AG09319 (cell line): ENCODE results near the gene ACVR1B.

Experiments used
- DNase-seq: peaks from one replicate; pipeline ENCODE4 v3.0.0-alpha.2; 2010; ENCODE audit warnings: low read depth; ENCODE audit errors: extremely low read depth
- TF ChIP-seq, protein P1 (sequence below): IDR thresholded peaks from 2 replicates; pipeline ENCODE4 v1.5.1; 2011; ENCODE audit warnings: low read depth, mild to moderate bottlenecking, inconsistent platforms, low read length, moderate library complexity

ACVR1B gene

DNA sequence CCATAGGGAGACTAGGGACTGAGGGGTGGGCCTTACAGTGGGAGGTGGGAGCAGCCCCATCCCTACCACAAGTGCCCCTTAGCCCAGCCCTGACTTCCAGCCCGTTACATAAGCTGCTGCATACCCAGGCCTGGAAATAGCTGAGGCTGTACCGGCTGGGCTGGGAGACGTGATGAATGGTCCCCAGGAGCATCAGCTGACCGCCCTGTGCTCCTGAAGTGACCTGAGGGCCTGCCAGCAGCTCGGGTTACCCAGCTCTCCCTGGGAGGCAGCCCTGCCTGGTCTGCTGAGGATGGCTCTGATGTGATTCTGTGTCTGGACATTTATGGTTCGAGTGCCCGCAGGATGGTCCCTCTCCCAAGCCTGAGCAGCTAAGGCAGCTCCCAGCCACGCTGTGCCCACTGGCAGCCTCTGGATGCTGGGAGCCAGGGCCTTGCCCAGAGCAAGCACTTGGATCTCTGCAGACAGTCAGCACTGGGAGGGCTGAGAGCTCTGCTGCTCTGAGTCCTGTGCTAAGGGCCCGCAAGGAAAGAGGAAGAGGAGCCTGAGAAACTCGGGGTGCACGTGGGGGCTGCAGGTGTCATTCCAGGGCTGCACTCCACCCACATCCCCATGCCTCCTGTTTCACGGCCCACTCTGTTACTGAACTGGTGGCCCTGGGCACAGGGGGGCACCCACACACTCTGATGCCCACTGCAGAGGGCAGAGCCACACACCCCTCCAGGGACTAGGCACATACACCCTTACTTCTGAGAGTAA, 75.8 kb downstream of the ACVR1B start:
- no peak for DNase-seq
- TF ChIP-seq, protein P1, sequence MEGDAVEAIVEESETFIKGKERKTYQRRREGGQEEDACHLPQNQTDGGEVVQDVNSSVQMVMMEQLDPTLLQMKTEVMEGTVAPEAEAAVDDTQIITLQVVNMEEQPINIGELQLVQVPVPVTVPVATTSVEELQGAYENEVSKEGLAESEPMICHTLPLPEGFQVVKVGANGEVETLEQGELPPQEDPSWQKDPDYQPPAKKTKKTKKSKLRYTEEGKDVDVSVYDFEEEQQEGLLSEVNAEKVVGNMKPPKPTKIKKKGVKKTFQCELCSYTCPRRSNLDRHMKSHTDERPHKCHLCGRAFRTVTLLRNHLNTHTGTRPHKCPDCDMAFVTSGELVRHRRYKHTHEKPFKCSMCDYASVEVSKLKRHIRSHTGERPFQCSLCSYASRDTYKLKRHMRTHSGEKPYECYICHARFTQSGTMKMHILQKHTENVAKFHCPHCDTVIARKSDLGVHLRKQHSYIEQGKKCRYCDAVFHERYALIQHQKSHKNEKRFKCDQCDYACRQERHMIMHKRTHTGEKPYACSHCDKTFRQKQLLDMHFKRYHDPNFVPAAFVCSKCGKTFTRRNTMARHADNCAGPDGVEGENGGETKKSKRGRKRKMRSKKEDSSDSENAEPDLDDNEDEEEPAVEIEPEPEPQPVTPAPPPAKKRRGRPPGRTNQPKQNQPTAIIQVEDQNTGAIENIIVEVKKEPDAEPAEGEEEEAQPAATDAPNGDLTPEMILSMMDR: no peak

DNA sequence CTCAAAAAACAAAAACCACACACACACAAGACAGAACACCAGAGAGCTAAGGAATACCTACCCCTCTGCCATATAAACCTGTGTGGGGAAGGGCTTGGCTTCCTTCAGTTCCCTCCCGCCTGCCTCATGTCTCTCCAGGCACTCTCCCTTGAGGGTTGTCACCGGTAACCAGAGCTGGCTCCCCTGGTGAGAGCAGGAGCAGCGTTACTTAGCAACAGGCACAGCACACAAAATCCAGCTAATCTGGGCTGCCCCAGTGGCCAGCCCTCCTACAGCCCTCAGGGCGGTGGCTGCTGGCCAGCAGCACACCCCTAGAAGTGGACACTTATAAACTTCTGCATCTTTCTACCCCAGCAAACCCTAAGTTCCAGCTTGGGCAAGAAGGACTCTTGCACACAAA, 78.2 kb downstream of the ACVR1B start:
- no peak for DNase-seq
- TF ChIP-seq, protein P1: no peak

DNA sequence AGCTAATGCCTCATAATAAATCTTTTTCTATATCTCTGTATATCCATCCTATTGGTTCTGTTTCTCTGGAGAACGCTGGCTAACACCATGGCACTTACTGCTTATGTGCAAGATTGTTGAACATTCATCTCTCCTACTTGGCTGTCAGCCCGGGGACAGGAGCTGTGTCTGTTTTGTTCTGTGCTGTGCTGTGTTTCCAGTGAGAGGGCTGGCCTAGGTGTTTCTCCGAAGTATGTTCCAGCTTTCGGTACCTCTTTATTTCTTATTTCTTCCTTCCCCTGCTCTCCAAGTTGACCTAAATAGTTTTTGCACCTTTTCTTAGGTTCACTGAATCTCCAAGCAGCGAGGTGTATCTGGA, 80.9 kb downstream of the ACVR1B start:
- TF ChIP-seq, protein P1: no peak
- no peak for DNase-seq

DNA sequence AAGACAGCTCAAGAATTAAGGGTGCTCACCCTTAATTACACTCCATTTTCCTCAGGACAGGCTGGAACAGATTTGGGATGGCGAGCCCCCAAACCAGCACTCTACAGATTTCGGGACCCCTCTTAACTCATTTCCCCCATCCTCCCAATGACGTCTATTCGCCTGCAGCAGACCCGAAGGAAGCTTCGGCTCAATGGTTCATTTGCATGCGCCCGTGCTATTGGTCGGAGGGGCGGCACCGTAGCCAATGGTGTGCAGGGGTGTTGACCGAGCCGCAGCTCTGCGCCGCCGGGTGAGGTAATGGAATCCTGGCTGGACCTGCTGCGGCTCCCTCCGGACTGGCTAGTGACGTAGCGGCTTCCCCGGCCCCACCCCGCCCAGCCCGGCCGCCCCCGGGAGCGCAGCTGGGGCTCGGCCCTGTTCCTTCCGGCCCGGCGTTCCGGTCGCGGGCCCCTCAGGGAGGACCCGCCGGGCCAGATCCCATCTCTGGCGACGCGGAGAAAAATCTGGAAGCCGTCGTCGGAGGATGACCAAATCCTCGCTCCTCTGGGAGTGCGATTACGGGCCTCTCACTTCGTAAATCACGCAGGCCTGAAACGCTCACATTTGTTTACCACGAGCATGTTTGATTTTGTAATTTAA, 81.4 kb downstream of the ACVR1B start:
- DNase-seq: peak; percentile 94
- TF ChIP-seq, protein P1: no peak

DNA sequence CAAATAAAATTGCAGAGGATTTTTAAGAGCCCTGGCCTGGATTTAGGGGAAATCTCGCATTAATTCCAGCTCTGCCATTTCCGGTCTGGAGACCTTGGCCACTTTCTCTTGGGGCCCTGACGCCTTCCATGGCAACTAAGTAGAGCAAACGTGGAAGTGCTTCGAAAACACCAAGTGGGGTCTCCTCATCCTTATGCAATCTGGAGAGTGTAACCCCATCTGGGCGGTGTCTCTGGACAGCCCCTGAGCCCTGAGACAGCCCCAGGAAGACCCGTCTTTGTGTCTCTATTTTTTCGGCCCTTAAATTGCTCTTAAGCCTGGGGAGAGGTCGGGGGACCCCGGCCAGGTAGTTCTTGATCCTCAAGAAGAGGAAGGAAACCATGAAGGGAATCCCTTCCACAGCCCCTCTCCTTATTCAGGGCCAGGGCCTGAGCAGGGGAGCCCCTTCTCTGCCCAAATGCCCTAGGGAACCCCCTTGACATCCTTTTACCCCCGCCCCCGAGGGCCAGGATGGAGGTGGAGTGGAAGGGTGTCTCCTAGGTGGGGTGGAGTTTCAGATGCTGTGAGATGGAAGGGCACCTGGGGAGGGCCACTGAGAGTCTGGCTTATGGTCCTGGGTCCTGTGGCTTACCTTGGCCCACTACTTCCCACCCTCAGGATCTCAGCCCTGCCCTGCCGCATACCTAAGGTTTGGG, 82.1 kb downstream of the ACVR1B start:
- DNase-seq: no peak
- TF ChIP-seq, protein P1: no peak

DNA sequence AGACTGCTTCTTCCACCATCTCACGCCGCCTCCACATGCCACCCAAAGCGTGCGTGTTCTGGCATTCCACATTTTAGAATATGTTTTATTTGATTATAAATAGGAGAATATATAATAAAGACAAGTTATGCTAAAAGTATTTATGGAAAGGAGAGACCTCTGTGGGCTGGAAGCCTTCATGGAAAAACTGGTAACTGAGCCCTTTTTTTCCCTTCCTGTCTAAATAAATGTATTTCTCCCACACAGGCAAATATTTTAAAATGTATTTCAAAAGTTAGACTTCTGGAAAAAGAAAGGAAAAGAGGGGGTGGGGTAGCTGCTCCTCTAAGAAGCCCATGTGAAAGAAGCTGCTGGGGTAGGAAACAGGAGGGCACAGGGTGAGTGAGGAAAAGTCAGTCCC, 83.7 kb downstream of the ACVR1B start:
- no peak for DNase-seq
- TF ChIP-seq, protein P1: no peak

DNA sequence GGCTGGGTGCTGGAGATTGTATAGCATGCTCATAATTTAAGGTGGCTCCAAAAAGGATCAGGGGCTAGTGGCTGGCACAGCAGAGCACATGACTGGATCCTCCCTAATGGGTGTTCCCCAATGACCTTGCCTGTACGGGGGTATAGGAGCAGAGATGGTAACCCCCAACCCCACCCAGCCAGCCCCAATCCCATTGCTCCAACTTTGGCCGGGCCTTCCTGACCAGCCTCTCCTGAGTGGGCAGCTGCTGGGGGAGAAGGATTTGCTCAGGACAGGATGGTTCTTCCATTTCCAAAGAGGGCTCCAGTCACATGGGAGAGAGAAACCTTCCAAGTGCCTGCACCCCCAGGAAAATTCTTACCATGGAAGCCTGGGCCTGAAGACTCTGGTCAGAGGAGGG, 84.4 kb downstream of the ACVR1B start:
- TF ChIP-seq, protein P1: no peak
- DNase-seq: no peak
